Measurements from ENCODE around the gene ATP6AP2. TPM values are rescaled to one million over a fixed set of nuclear protein-coding genes. Genes with fewer than 3 reads are reported as not detected.

ATP6AP2 gene
- total and polyA plus RNA-seq, 2 of the 4 experiments (the other 2 are of a cell fraction) = 76.2 to 175 TPM

DNA sequence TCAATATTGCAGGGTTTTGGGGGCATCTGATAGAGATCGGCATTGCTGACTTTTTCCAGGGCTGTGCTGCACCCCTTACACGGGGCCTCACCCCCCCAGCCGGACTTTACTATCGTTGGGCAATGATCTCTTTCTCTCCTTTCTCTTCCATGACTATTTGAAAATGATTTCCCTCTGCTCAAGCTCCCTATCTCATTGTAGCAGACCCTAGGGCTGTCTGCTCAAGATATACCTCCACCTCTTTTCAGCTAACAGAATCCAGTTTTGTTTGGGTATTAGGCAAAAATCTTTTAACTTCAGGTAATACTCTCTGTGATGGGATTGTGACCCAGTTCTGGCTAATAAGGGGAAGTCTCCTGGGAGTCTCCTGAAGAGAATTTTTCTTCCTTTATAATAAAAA is 43.5 kb upstream of the ATP6AP2 start:
- Histone ChIP-seq H3K4me2 (ENCODE audit: low read depth, low read length) (no peak overlapping the region), H3K4me1 (ENCODE audit: control insufficient read depth, insufficient read depth, low read length) (no peaks in the 10 kb centered on the region), H2AFZ (replicated peaks; ENCODE audit: low read length, poor library complexity) (no peak overlapping the region), H3K27ac (ENCODE audit: insufficient read depth, low read length) (no peak overlapping the region), H2BK5ac (ENCODE audit: low read depth, low read length, poor library complexity, severe bottlenecking) (no peak overlapping the region), H4K20me1 (ENCODE audit: insufficient read depth, low read length) (no peaks in the 10 kb centered on the region), H2BK120ac (ENCODE audit: low read depth, low read length) (no peak overlapping the region), H2AK5ac (ENCODE audit: low read depth, low read length) (no peak overlapping the region), H3K9ac (ENCODE audit: low read depth, low read length) (no peak overlapping the region), H3K18ac (ENCODE audit: low read depth, low read length) (no peak overlapping the region), H3K9me1 (ENCODE audit: insufficient read depth, low read length) (no peaks in the 10 kb centered on the region), H2BK20ac (ENCODE audit: low read depth, low read length) (no peak overlapping the region), H4K91ac (ENCODE audit: insufficient read depth, low read depth, low read length) (no peak overlapping the region), H4K5ac (ENCODE audit: low read depth, low read length) (no peak overlapping the region), H2AK9ac (replicated peaks; ENCODE audit: low read depth, low read length, poor library complexity) (no peak overlapping the region), H4K8ac (ENCODE audit: low read depth in 2 of 2, low read length in 2 of 2) (no peak overlapping the region), H3K36me3 (ENCODE audit: control insufficient read depth, insufficient read depth, low read length) (no peaks in the 10 kb centered on the region), H3K4ac (ENCODE audit: low read depth, low read length) (no peak overlapping the region), H3K4me3 (ENCODE audit: insufficient read depth, low read depth, low read length) (no peak overlapping the region), H3K14ac (replicated peaks; ENCODE audit: low read depth, low read length) (no peak overlapping the region), H2BK15ac (ENCODE audit: low read depth, low read length) (no peak overlapping the region), H3K56ac (ENCODE audit: extremely low read depth, insufficient read depth, low read length) (no peak overlapping the region), H3K9me3 (ENCODE audit: control insufficient read depth, insufficient read depth, low read length) (no peaks in the 10 kb centered on the region), H3K27me3 (ENCODE audit: control insufficient read depth, insufficient read depth, low read length) (peaks cover 21% of the 10 kb centered on the region), H3K79me1 (ENCODE audit: low read depth in 1 of 2, low read length in 2 of 2) (no peaks in the 10 kb centered on the region), H3K23ac (ENCODE audit: low read depth, low read length) (no peak overlapping the region)
- no TSS peak for BruUV-seq (replicated peaks)
- WGBS, 2 experiments (ENCODE audit: extremely low coverage in 2 of 2, insufficient read length in 1 of 2) = 32% methylated on average over 3 of the region's 4 CpGs; no CpG with 5 or more reads in 1 of the 2 experiments
- CTCF ChIA-PET = no interaction called here
- intact Hi-C loops (cut with micrococcal nuclease) (no loop called here), in situ Hi-C loops (cut with MboI; ENCODE audit: low sequenced_read_pairs) (no loop called here), dilution Hi-C loops (cut with HindIII; ENCODE audit: low sequenced_read_pairs, unreplicated experiment) (no loop called here)
- no peak for DNase-seq
- TF ChIP-seq RAD21 (IDR thresholded peaks at IDR 0.05; ENCODE audit: low read length) = no peak
- TF ChIP-seq MXI1 (IDR thresholded peaks at IDR 0.05; ENCODE audit: borderline replicate concordance, low read depth, low read length) = no peak
- no peak for TF ChIP-seq CEBPB (IDR thresholded peaks at IDR 0.05; ENCODE audit: low read depth, low read length)
- TF ChIP-seq, protein P1, sequence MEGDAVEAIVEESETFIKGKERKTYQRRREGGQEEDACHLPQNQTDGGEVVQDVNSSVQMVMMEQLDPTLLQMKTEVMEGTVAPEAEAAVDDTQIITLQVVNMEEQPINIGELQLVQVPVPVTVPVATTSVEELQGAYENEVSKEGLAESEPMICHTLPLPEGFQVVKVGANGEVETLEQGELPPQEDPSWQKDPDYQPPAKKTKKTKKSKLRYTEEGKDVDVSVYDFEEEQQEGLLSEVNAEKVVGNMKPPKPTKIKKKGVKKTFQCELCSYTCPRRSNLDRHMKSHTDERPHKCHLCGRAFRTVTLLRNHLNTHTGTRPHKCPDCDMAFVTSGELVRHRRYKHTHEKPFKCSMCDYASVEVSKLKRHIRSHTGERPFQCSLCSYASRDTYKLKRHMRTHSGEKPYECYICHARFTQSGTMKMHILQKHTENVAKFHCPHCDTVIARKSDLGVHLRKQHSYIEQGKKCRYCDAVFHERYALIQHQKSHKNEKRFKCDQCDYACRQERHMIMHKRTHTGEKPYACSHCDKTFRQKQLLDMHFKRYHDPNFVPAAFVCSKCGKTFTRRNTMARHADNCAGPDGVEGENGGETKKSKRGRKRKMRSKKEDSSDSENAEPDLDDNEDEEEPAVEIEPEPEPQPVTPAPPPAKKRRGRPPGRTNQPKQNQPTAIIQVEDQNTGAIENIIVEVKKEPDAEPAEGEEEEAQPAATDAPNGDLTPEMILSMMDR (conservative IDR thresholded peaks at IDR 0.05; ENCODE audit: low read depth, low read length) = no peak
- TF ChIP-seq FOS (IDR thresholded peaks at IDR 0.05; ENCODE audit: low read depth, low read length) = no peak
- no peak for TF ChIP-seq SMC3 (IDR thresholded peaks at IDR 0.05; ENCODE audit: low read depth, low read length)
- ATAC-seq (ENCODE audit: low read depth) = no peak
- POLR2A ChIA-PET (ENCODE audit: unreplicated experiment) = no interaction called here

All from IMR-90 (cell line).